Heart left ventricle (tissue), 13 donors: ENCODE data around the gene TMEM132D.

Source experiments
- POLR2A ChIP-seq, 2 donors: fragments of 450-650 bp; IDR thresholded peaks; one replicate each; pipeline ENCODE4 v1.6.1; 2017; ENCODE audit warnings: antibody characterized with exemption in 2 of 2, mild to moderate bottlenecking in 2 of 2, moderate library complexity in 2 of 2
- TF ChIP-seq, protein P1 (sequence below), 12 donors: fragments of 200-600 bp; sonication (generic) in 4 of 12; IDR thresholded peaks; one replicate each; pipeline versions ENCODE4 v1.5.0 to v1.8.0; 2018 to 2022; ENCODE audit warnings: antibody characterized with exemption in 12 of 12, mild to moderate bottlenecking in 5 of 12
- donor health status: ischemic (EF 13 %, LVEDD 7.1; RV severe dilation, severe dysfunction).
- donor health status: DM: no; HTN: yes; CAD: no.
- donor health status: DM: no; HTN: no; CAD: no.
- donor health status: ischemic (EF 25% LVEDD 6.9; RV normal size, moderate dysfunction).
- donor health status: ischemic (EF 25% LVEDD 5.7; RV mildly dilated, moderate dysfunction).
- donor health status: ischemic (EF 35%, LVEDD 5.7; RV mildly dilated, moderate dysfunction).
- donor health status: nonischemic (EF 11% LVEDD 7.7; RV severe dilation, severe dysfunction).
- donor health status: DM: yes; HTN: yes; CAD: no.
- donor health status: PGD.
- donor health status: ischemic (EF 29% LVEDD 5.4; RV normal size, mild dysfunction).
- donor health status: nonischemic (EF 23%, LVEDD 6.1; RV moderate dilation, normal function).

DNA sequence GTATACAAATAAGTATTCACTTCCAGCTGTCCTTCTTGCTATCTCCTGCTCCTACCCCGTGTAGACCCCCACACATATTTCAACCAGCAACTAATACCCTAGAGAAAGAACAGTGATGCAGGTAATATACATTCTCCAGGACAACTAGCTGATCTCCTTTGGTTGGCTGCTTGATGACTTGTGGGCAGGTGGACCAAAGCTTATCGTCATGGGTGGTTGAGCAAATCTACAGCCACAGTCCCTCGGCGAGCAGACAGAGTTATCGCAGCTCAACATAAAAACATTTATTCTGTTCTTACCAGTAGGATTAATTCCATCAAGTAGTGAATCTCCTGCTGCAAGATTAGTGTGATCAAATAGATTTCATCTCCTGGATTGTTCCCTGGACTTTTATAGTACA lies 314.3 kb downstream of the TMEM132D start:
- TF ChIP-seq, protein P1, sequence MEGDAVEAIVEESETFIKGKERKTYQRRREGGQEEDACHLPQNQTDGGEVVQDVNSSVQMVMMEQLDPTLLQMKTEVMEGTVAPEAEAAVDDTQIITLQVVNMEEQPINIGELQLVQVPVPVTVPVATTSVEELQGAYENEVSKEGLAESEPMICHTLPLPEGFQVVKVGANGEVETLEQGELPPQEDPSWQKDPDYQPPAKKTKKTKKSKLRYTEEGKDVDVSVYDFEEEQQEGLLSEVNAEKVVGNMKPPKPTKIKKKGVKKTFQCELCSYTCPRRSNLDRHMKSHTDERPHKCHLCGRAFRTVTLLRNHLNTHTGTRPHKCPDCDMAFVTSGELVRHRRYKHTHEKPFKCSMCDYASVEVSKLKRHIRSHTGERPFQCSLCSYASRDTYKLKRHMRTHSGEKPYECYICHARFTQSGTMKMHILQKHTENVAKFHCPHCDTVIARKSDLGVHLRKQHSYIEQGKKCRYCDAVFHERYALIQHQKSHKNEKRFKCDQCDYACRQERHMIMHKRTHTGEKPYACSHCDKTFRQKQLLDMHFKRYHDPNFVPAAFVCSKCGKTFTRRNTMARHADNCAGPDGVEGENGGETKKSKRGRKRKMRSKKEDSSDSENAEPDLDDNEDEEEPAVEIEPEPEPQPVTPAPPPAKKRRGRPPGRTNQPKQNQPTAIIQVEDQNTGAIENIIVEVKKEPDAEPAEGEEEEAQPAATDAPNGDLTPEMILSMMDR (IDR thresholded peaks at IDR 0.05) = no peak
- TF ChIP-seq POLR2A (IDR thresholded peaks at IDR 0.05) = no peak
